Smooth muscle cell (in vitro differentiated cells): Measurements from ENCODE around the gene ERICH4. TPM values are rescaled to one million over a fixed set of nuclear protein-coding genes. Genes with fewer than 3 reads are reported as not detected.

ENCODE experiments used
- DNase-seq: peaks from one replicate; lab custom pipeline; 2025; ENCODE audit not compliant: unreplicated experiment; lab: John Stamatoyannopoulos, UW
- H2AFZ ChIP-seq: fragments of 200-600 bp; sonication (generic); 2 replicates; pipeline ENCODE4 v1.6.0; 2016; ENCODE audit warnings: antibody characterized with exemption, low read depth, mild to moderate bottlenecking
- H3F3A ChIP-seq: fragments of 200-600 bp; sonication (generic); 2 replicates; pipeline ENCODE4 v1.6.0; 2017; ENCODE audit warnings: antibody characterized with exemption, low read depth
- H3K27ac ChIP-seq: fragments of 200-600 bp; sonication (generic); 2 replicates; pipeline ENCODE4 v1.5.1; 2016; ENCODE audit warnings: low read depth, mild to moderate bottlenecking
- H3K27me3 ChIP-seq: fragments of 200-600 bp; sonication (generic); 2 replicates; pipeline ENCODE4 v1.6.1; 2016; ENCODE audit warnings: low read depth, mild to moderate bottlenecking
- H3K36me3 ChIP-seq: fragments of 200-600 bp; sonication (generic); 2 replicates; pipeline ENCODE4 v1.5.1; 2016; ENCODE audit warnings: low read depth
- H3K4me1 ChIP-seq: fragments of 200-600 bp; sonication (generic); 2 replicates; pipeline ENCODE4 v1.5.1; 2016; ENCODE audit warnings: low read depth
- H3K4me2 ChIP-seq: fragments of 200-600 bp; sonication (generic); 2 replicates; pipeline ENCODE4 v1.6.0; 2016; ENCODE audit warnings: mild to moderate bottlenecking
- H3K4me3 ChIP-seq: fragments of 200-600 bp; sonication (generic); 2 replicates; pipeline ENCODE4 v1.5.1; 2016; ENCODE audit warnings: mild to moderate bottlenecking
- H3K79me2 ChIP-seq: fragments of 200-600 bp; sonication (generic); 2 replicates; pipeline ENCODE4 v1.6.0; 2016; ENCODE audit warnings: low read depth, mild to moderate bottlenecking
- H3K9ac ChIP-seq: fragments of 200-600 bp; sonication (generic); 2 replicates; pipeline ENCODE4 v1.6.0; 2016; ENCODE audit warnings: low read depth
- H3K9me3 ChIP-seq: fragments of 200-600 bp; sonication (generic); replicated peaks from 2 replicates; pipeline ENCODE4 v1.5.1; 2016; ENCODE audit warnings: low read depth
- H4K20me1 ChIP-seq: fragments of 200-600 bp; sonication (generic); 2 replicates; pipeline ENCODE4 v1.6.0; 2016; ENCODE audit warnings: low read depth
- WGBS: methylation state at CpG from one replicate; pipeline ENCODE4 v1.1.7; 2016; ENCODE audit warnings: low lambda C conversion rate; 5-methylcytosine and 5-hydroxymethylcytosine counted together
- polyA plus RNA-seq: library from polyadenylated mRNA; unstranded; fragments of >200 nt; fragmentation: Nextera tagmentation; extraction: Ambion mirVana; gene quantifications from 2 replicates; pipeline ENCODE4 v1.2.1, GENCODE V29; 2016
- total RNA-seq: library from RNA; depleted of rRNA; stranded (reverse); fragments of >200 nt; gene quantifications from 2 replicates; pipeline ENCODE4 v1.2.3, GENCODE V29; 2014
- TF ChIP-seq, protein P1 (sequence below): fragments of 200-600 bp; sonication (generic); IDR thresholded peaks from 2 replicates; pipeline ENCODE4 v1.5.1; 2017; ENCODE audit warnings: borderline replicate concordance, mild to moderate bottlenecking, antibody characterized with exemption; ENCODE audit not compliant: insufficient read depth, poor library complexity, severe bottlenecking

The ERICH4 gene
- total and polyA plus RNA-seq, 2 experiments from 2014 or later: not detected

DNA sequence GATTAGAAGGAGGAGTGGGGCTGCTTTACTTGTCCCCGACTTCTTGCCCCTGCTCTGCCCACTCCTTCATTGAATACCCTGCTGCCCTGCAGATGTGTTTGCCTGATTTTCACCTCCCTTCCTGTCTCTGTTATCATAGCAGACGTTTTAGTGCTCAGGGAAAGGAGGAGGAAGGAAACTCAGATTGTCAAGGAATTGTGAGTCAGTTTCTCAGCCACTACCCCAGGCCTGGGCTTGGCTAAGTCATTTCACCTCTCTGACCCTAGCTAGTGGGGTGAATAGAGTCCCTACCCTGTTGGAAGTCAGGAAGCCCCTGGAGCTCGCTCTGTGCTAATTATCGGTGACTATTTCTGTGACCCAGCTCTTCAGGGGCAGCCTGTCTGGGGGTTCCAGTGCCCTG, 41.5 kb upstream of the ERICH4 start:
- H3K4me3 ChIP-seq: no peak overlapping the region
- no peaks in the 10 kb centered on the region for H3K9me3 ChIP-seq
- WGBS: 89% methylated on average over 4 of the region's 4 CpGs

DNA sequence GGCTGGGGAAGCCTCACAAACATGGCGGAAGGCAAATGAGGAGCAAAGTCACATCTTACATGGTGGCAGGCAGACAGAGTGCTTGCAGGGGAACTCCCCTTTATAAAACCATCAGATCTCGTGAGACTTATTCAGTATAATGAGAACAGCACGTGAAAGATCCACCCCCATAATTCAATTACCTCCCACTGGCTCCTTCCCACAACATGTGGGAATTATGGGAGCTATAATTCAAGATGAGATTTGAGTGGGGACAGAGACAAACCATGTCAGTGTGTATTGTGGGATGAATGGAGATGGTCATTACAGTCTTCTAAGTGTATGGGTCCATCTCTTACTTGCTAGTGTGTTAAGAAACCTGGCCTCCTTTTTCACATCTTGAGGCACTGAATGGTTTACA, 40.9 kb upstream of the ERICH4 start:
- H3K9me3 ChIP-seq: no peaks in the 10 kb centered on the region
- peaks cover 3% of the 10 kb centered on the region for H4K20me1 ChIP-seq
- H3K79me2 ChIP-seq: peaks cover 21% of the 10 kb centered on the region
- H3K27ac ChIP-seq: no peak overlapping the region
- no peak overlapping the region for H3K9ac ChIP-seq
- H2AFZ ChIP-seq: no peak overlapping the region
- H3K27me3 ChIP-seq: no peaks in the 10 kb centered on the region
- peaks cover 9% of the 10 kb centered on the region for H3K4me1 ChIP-seq
- no peaks in the 10 kb centered on the region for H3F3A ChIP-seq
- no peaks in the 10 kb centered on the region for H3K36me3 ChIP-seq
- H3K4me3 ChIP-seq: no peak overlapping the region
- TF ChIP-seq, protein P1, sequence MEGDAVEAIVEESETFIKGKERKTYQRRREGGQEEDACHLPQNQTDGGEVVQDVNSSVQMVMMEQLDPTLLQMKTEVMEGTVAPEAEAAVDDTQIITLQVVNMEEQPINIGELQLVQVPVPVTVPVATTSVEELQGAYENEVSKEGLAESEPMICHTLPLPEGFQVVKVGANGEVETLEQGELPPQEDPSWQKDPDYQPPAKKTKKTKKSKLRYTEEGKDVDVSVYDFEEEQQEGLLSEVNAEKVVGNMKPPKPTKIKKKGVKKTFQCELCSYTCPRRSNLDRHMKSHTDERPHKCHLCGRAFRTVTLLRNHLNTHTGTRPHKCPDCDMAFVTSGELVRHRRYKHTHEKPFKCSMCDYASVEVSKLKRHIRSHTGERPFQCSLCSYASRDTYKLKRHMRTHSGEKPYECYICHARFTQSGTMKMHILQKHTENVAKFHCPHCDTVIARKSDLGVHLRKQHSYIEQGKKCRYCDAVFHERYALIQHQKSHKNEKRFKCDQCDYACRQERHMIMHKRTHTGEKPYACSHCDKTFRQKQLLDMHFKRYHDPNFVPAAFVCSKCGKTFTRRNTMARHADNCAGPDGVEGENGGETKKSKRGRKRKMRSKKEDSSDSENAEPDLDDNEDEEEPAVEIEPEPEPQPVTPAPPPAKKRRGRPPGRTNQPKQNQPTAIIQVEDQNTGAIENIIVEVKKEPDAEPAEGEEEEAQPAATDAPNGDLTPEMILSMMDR: no peak
- H3K4me2 ChIP-seq: no peak overlapping the region
- no peak for DNase-seq
- 91% methylated on average over 3 of the region's 3 CpGs for WGBS

More for the DNA sequence above, 41.5 kb upstream of the ERICH4 start:
- Histone ChIP-seq H2AFZ (no peak overlapping the region), H3K4me2 (no peak overlapping the region), H3F3A (no peaks in the 10 kb centered on the region), H4K20me1 (no peaks in the 10 kb centered on the region), H3K4me1 (peaks cover 13% of the 10 kb centered on the region), H3K27ac (no peak overlapping the region), H3K9ac (no peak overlapping the region), H3K27me3 (no peaks in the 10 kb centered on the region), H3K79me2 (peaks cover 21% of the 10 kb centered on the region), H3K36me3 (no peaks in the 10 kb centered on the region)
- TF ChIP-seq, protein P1: no peak
- DNase-seq: no peak

DNA sequence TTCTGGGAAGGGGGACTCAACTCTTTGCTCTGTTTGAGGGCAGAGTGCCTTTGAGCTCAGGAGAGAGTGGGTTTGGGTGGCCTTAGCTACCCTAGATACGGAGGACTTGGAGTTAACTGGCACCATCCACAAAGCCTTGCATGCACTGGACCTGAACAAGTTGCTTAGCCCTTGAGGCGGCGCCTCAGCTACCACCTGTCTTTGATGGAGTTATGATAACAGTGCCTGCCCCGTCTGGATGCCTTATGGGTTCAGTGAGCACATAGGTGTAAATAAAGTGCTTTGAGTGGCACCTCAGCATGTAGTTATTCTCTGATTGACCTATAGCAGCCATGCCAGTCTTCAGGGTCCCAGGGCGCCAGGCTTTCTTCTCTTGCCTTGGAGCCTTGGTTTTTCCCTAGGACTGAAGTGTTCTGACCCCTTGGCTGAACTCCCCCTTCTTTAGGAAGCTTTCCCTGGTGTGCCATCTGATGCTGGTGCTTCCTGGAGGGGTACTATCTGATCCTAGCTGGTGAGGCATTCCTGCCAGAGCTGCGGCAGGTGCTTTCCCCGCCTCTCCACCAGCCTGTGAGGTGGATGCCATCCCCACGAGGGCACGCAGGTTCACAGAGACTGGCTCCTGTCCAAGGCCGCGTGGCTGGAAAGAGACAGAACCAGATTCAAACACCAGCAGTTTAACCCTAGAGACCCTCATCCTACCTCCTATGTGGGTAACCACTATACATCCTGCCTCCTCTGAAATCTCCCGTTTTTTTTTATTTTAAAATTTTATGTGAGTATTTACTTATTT, 39.6 kb upstream of the ERICH4 start:
- H3K4me3 ChIP-seq: no peak overlapping the region
- peaks cover 14% of the 10 kb centered on the region for H3K79me2 ChIP-seq
- H4K20me1 ChIP-seq: peaks cover 8% of the 10 kb centered on the region
- peaks cover 7% of the 10 kb centered on the region for H3K4me1 ChIP-seq
- H3K4me2 ChIP-seq: no peak overlapping the region
- no peaks in the 10 kb centered on the region for H3K27me3 ChIP-seq
- H3K36me3 ChIP-seq: no peaks in the 10 kb centered on the region
- TF ChIP-seq, protein P1: no peak
- H3K27ac ChIP-seq: no peak overlapping the region
- no peak overlapping the region for H2AFZ ChIP-seq
- H3K9ac ChIP-seq: no peak overlapping the region
- no peaks in the 10 kb centered on the region for H3K9me3 ChIP-seq
- no peak for DNase-seq
- no peaks in the 10 kb centered on the region for H3F3A ChIP-seq
- 96% methylated on average over 12 of the region's 12 CpGs for WGBS

DNA sequence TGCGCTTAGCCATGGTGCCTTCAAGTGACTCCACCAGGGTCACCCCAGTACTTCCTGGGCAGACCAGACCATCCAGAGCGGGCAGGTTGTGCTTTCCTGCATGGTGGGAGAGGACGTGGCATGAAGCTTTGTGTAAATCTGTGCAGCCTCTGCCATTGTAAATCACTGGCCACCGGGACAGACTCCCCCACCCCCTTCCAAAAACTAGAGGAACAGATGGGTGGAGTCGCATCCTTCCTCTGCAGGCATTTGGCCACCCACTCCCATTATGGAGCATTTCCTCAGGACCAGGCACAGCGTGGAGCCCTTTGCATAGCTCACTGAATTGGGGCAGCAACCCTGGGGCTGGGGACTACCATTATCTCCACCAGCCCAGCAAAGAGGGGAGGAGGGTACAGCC, 37.2 kb upstream of the ERICH4 start:
- H3K27ac ChIP-seq: no peak overlapping the region
- H3K4me2 ChIP-seq: no peak overlapping the region
- H4K20me1 ChIP-seq: peaks cover 16% of the 10 kb centered on the region
- H3F3A ChIP-seq: no peaks in the 10 kb centered on the region
- DNase-seq: no peak
- H3K36me3 ChIP-seq: no peaks in the 10 kb centered on the region
- no peaks in the 10 kb centered on the region for H3K27me3 ChIP-seq
- no peaks in the 10 kb centered on the region for H3K9me3 ChIP-seq
- TF ChIP-seq, protein P1: no peak
- 91% methylated on average over 6 of the region's 6 CpGs for WGBS
- H3K79me2 ChIP-seq: no peaks in the 10 kb centered on the region
- no peak overlapping the region for H2AFZ ChIP-seq
- no peak overlapping the region for H3K4me3 ChIP-seq
- no peak overlapping the region for H3K9ac ChIP-seq
- no peaks in the 10 kb centered on the region for H3K4me1 ChIP-seq
